GM12864 (cell line): ENCODE results near the gene DENND1B.

Source experiments
- DNase-seq: peaks from one replicate; pipeline ENCODE4 v3.0.0-alpha.2; 2011; ENCODE audit warnings: low read depth
- H3K4me3 ChIP-seq: 2 replicates; pipeline ENCODE4 v1.5.1; 2011; ENCODE audit warnings: mild to moderate bottlenecking, low read depth, low read length, control low read depth
- TF ChIP-seq, protein P1 (sequence below): IDR thresholded peaks from 2 replicates; pipeline ENCODE4 v1.5.1; 2011; ENCODE audit warnings: low read depth, mild to moderate bottlenecking, moderate library complexity, low read length, control low read depth, inconsistent platforms; ENCODE audit errors: missing control alignments

Gene DENND1B

DNA sequence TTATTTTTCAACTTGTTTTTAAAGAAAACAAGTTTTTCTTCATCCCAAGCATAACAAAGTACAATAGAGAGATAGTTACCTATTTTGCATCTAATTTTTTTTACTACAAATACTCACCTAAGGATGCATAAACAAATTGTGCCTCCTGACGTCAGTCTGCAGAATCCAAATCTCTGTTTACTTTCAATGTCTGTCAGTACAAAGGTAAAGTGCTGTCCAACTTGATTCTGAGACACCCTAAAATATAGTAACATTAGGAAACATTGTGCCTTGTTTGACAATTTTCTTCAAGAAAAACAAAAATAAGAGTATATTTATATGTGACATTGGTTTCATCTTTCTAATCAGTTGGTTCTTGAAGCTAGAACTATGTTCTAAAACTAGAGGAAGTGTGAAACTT, 103.4 kb downstream of the DENND1B start:
- DNase-seq: no peak
- TF ChIP-seq, protein P1, sequence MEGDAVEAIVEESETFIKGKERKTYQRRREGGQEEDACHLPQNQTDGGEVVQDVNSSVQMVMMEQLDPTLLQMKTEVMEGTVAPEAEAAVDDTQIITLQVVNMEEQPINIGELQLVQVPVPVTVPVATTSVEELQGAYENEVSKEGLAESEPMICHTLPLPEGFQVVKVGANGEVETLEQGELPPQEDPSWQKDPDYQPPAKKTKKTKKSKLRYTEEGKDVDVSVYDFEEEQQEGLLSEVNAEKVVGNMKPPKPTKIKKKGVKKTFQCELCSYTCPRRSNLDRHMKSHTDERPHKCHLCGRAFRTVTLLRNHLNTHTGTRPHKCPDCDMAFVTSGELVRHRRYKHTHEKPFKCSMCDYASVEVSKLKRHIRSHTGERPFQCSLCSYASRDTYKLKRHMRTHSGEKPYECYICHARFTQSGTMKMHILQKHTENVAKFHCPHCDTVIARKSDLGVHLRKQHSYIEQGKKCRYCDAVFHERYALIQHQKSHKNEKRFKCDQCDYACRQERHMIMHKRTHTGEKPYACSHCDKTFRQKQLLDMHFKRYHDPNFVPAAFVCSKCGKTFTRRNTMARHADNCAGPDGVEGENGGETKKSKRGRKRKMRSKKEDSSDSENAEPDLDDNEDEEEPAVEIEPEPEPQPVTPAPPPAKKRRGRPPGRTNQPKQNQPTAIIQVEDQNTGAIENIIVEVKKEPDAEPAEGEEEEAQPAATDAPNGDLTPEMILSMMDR: no peak
- H3K4me3 ChIP-seq: no peak overlapping the region

DNA sequence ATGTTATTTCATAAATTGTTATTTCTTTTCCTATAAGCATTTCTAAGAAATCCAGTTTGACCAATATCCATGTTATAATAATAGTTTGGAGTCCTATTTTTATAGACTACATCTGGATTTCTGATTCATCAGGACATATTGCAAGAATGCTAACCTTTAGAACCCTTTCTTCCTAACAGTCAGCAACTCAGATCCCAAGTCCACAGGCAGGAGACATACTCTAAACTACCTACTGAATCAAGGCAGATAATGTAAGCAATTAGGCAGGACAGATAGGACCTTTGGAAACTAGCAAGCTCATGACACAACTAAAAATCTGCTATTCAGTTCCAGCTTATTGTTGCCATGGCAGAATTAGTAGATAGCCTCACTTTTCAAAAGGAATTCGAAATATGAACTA, 104.1 kb downstream of the DENND1B start:
- TF ChIP-seq, protein P1: no peak
- no peak overlapping the region for H3K4me3 ChIP-seq
- no peak for DNase-seq

DNA sequence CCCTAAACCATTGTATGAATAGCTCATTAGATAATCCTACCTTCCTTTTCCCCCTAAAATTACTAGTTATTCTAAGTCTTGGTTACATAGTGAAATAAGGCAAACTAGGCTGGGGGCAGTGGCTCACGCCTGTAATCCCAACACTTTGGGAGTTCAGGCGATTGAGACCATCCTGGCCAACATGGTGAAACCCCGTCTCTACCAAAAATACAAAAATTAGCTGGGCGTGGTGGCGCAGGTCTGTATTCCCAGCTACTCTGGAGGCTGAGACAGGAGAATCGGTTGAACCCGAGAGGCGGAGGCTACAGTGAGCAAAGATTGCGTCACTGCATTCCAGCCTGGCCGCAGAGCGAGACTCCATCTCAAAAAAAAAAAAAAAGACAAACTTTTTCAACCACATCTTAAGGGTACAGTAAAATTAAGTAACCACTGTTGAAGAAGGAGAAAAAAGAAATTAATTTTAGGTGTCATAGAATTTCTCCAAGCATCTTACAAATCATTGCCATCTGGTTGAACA, 108.5 kb downstream of the DENND1B start:
- TF ChIP-seq, protein P1: no peak
- no peak overlapping the region for H3K4me3 ChIP-seq
- no peak for DNase-seq

DNA sequence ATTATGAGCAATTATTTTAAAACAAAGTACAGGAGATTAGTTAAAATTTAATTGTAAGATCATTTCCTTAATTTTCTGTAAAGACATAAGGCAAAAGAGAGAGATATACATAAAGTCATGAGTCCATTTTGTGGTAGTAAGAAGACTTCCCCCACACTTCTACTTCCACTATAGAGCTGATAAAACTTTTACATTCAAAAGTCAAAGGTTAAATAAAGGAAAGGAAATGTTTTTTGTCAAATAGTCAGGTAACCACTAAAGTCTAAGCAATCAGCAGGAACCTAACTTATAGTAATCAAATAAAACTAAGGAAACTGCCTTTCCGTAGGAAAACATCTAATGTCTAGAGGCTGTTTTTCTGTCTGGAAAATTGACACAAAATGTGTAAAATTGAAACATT, 110.9 kb downstream of the DENND1B start:
- H3K4me3 ChIP-seq: no peak overlapping the region
- DNase-seq: no peak
- TF ChIP-seq, protein P1: no peak

DNA sequence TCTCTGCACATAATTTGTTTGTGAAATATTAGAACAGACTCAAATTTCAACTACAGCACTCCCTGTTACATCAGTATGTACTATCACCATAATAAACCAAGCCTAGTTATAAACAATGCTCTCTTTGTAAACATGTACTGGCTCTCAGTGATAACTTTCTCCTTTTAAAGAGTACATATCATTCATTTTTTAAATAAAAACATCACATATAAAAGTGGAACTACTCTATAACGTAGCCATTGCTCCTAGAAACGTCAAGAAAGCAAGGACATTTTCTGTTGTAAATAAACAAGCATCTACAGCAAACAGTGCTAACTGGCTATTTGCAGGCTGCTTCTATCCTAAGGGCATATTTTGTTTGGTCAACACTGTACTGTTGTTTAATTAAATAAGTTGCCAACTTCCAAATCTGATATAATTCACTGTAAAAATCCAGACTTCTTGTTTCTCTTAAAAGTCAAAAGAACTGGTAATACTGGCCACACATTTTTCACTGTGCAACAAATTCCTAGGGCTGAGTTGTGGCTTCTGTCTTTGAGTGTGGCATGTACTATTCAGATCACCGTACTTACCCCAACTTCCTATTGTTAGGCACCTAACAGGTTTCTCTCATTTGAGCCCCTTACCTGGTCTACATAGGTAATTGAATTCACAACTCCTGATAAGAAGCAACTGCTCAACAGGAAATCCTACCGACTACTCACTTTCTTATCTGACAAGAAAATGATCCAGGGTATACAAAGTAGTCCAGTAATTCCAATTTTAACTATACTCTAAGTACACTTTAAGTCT, 111.9 kb downstream of the DENND1B start:
- TF ChIP-seq, protein P1: no peak
- H3K4me3 ChIP-seq: no peak overlapping the region
- DNase-seq: no peak

DNA sequence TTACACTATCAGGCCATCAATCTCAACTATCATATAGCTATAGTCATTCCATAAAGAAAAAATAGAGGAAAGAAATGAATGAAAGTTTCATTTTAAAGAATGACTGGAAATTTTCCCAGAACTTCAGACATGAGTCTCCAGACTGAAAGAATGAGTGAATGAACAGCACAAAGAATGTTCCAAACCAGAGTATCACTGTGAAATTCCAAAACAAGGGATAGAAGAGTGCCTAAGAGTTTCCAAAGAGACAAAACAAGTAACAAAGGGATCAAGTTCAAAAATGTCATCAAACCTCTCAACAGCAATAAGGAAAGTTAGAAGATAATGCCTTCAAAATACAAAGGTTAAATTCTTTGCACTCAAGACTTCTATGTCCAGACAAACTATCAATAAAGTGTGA, 114.9 kb downstream of the DENND1B start:
- TF ChIP-seq, protein P1: no peak
- H3K4me3 ChIP-seq: no peak overlapping the region
- no peak for DNase-seq

DNA sequence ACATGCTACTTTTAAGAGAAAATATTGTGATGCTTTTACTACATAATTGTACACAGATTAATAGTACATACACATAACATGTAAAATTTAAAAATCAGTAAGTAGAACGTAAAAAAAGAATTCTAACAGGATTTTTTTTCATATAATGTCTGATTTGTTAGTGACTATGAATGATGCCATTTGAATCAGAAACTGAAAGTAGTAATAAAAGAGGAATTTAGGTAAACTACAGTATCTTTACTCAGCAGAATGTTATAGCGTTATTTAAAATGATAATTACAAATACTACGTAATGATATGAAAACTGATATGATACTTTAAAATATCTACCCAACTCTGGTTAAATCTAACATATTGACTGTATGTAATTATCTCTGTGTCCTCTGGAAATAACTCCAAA, 116.1 kb downstream of the DENND1B start:
- TF ChIP-seq, protein P1: no peak
- H3K4me3 ChIP-seq: no peak overlapping the region

More for the DNA sequence above, 116.1 kb downstream of the DENND1B start:
- DNase-seq: no peak
